NCI-H82 treated with DMSO at 0.1 percent for 48 hours (cell line): ENCODE results near the gene GINM1.

Experiments
- DNase-seq: peaks from one replicate; lab custom pipeline; 2025; ENCODE audit not compliant: unreplicated experiment; lab: John Stamatoyannopoulos, UW

The GINM1 gene

GRCh38 chr6:149592983-149593382 is 26.8 kb downstream of the GINM1 start:
- DNase-seq = no peak

GRCh38 chr6:149593408-149593807 is 27.2 kb downstream of the GINM1 start:
- DNase-seq = no peak

- no peak for DNase-seq
These were observed 34.3 kb downstream of the GINM1 start for GRCh38 chr6:149600508-149600907.

- no peak for DNase-seq
These were observed 42.3 kb downstream of the GINM1 start for GRCh38 chr6:149608381-149608982.

GRCh38 chr6:149614337-149614736 is 48.2 kb downstream of the GINM1 start:
- DNase-seq = no peak

GRCh38 chr6:149615805-149616204 is 49.6 kb downstream of the GINM1 start:
- DNase-seq = no peak

- no peak for DNase-seq
These were observed 61.5 kb downstream of the GINM1 start for GRCh38 chr6:149627672-149628071.

- no peak for DNase-seq
These were observed 62.8 kb downstream of the GINM1 start for GRCh38 chr6:149628875-149629510.

GRCh38 chr6:149634315-149634714 is 68.1 kb downstream of the GINM1 start:
- DNase-seq = no peak

GRCh38 chr6:149636124-149636523 is 69.9 kb downstream of the GINM1 start:
- DNase-seq = no peak
